ENCODE data around the gene ZFPL1.

- TF ChIP-seq POLR2A (IDR thresholded peaks at IDR 0.05), result no peak
- TF ChIP-seq, protein P1, sequence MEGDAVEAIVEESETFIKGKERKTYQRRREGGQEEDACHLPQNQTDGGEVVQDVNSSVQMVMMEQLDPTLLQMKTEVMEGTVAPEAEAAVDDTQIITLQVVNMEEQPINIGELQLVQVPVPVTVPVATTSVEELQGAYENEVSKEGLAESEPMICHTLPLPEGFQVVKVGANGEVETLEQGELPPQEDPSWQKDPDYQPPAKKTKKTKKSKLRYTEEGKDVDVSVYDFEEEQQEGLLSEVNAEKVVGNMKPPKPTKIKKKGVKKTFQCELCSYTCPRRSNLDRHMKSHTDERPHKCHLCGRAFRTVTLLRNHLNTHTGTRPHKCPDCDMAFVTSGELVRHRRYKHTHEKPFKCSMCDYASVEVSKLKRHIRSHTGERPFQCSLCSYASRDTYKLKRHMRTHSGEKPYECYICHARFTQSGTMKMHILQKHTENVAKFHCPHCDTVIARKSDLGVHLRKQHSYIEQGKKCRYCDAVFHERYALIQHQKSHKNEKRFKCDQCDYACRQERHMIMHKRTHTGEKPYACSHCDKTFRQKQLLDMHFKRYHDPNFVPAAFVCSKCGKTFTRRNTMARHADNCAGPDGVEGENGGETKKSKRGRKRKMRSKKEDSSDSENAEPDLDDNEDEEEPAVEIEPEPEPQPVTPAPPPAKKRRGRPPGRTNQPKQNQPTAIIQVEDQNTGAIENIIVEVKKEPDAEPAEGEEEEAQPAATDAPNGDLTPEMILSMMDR (IDR thresholded peaks at IDR 0.05), result no peak
Observed at GRCh38 chr11:65111159-65111743, 27.2 kb downstream of the ZFPL1 start.
